K562 (cell line): Measurements from ENCODE around the gene STS. TPM values are rescaled to one million over a fixed set of nuclear protein-coding genes. Genes with fewer than 3 reads are reported as not detected.

Experiments used
- ATAC-seq: fragments of 200-7000 bp; cut with Tn5 transposase; 3 replicates; pipeline ENCODE4 v1.9.1; 2020; ENCODE audit warnings: moderate library complexity
- BruUV-seq: library from RNA; stranded (reverse); fragments of 400-500 nt; replicated peaks from 2 replicates; lab custom pipeline; 2021; lab: Mats Ljungman, UMichigan
- CTCF ChIA-PET: fragments of 300-600 bp; formaldehyde crosslinking; extraction: SDS; loops from one replicate; lab custom pipeline; 2021; ENCODE audit warnings: low intra/inter-chr PET ratio; lab: Yijun Ruan, JAX
- POLR2A ChIA-PET: fragments of 300-600, 350-650 bp; sonication (Branson Sonifier 250); formaldehyde crosslinking; extraction: SDS; loops from one replicate; lab custom pipeline; 2021; ENCODE audit warnings: antibody characterized with exemption, inconsistent platforms; lab: Yijun Ruan, JAX
- DNase-seq, 4 experiments: peaks; one replicate each; pipeline versions ENCODE4 v3.0.0 to v3.0.0-alpha.2; 2011 to 2018; ENCODE audit warnings: low spot score in 3 of 4, mixed read lengths in 3 of 4; ENCODE audit errors: extremely low read depth in 1 of 4
- FAIRE-seq: peaks from 2 replicates; lab custom pipeline; 2011; peaks lifted over from hg19 to GRCh38; lab: Jason Lieb, UNC
- H2AFZ ChIP-seq: 2 replicates; pipeline ENCODE4 v1.6.0; 2011; ENCODE audit warnings: low read depth, low read length, control low read depth, inconsistent platforms
- H3K27ac ChIP-seq: fragments of 200-600 bp; 3 replicates; pipeline ENCODE4 v1.8.0; 2011; ENCODE audit warnings: low read depth, mild to moderate bottlenecking, control low read depth, inconsistent platforms, low read length, moderate library complexity, mixed read lengths; ENCODE audit errors: extremely low read depth
- H3K27me3 ChIP-seq, 2 experiments: fragments of 300-600 bp in 1 of 2; 2 replicates in 1 of 2; 3 replicates in 1 of 2; pipeline versions ENCODE4 v1.6.0 to v1.8.0; 2011; ENCODE audit warnings: inconsistent platforms in 2 of 2, low read length in 2 of 2, mild to moderate bottlenecking in 1 of 2, mixed read lengths in 1 of 2, moderate library complexity in 1 of 2; ENCODE audit not compliant: control insufficient read depth in 2 of 2, insufficient read depth in 2 of 2
- H3K36me3 ChIP-seq: fragments of 300-600 bp; 3 replicates; pipeline ENCODE4 v1.8.0; 2011; ENCODE audit warnings: mild to moderate bottlenecking, low read length, inconsistent platforms; ENCODE audit not compliant: control insufficient read depth, insufficient read depth
- H3K4me1 ChIP-seq, 2 experiments: fragments of 200-600 bp in 1 of 2; replicated peaks in 1 of 2; 2 replicates in 1 of 2; 3 replicates in 1 of 2; pipeline versions ENCODE4 v1.5.1 to v1.8.0; 2011; ENCODE audit warnings: inconsistent platforms in 2 of 2, low read length in 2 of 2, mild to moderate bottlenecking in 1 of 2, mixed read lengths in 1 of 2, moderate library complexity in 1 of 2; ENCODE audit not compliant: control insufficient read depth in 2 of 2, insufficient read depth in 2 of 2
- H3K4me2 ChIP-seq: 2 replicates; pipeline ENCODE4 v1.6.1; 2011; ENCODE audit warnings: low read length, control low read depth, inconsistent platforms, mixed read lengths; ENCODE audit not compliant: insufficient read depth
- H3K4me3 ChIP-seq: fragments of 200-600 bp; sonication (generic), shearing (Covaris generic); 2 replicates; pipeline ENCODE4 v1.5.1; 2016; ENCODE audit warnings: control low read depth, inconsistent platforms
- H3K79me2 ChIP-seq: fragments of 200-600 bp; 3 replicates; pipeline ENCODE4 v1.8.0; 2011; ENCODE audit warnings: low read length, inconsistent platforms; ENCODE audit not compliant: control insufficient read depth, insufficient read depth
- H3K9ac ChIP-seq, 2 experiments: 2 replicates each; pipeline versions ENCODE4 v1.6.0 to v1.6.1; 2011; ENCODE audit warnings: low read depth in 2 of 2, low read length in 2 of 2, control low read depth in 1 of 2, inconsistent platforms in 1 of 2, mild to moderate bottlenecking in 1 of 2, mixed read lengths in 1 of 2; ENCODE audit not compliant: insufficient read depth in 1 of 2
- H3K9me1 ChIP-seq: one replicate; pipeline ENCODE4 v1.6.0; 2011; ENCODE audit warnings: inconsistent platforms, mild to moderate bottlenecking, low read length, moderate library complexity; ENCODE audit not compliant: control insufficient read depth, insufficient read depth
- H3K9me3 ChIP-seq: replicated peaks from 2 replicates; pipeline ENCODE4 v1.5.1; 2011; ENCODE audit warnings: low read depth, low read length, inconsistent platforms; ENCODE audit not compliant: control insufficient read depth, insufficient read depth
- H4K20me1 ChIP-seq: replicated peaks from 2 replicates; pipeline ENCODE4 v1.6.1; 2011; ENCODE audit warnings: low read length, inconsistent platforms, mixed read lengths; ENCODE audit not compliant: control insufficient read depth, insufficient read depth
- BCL6 ChIP-seq: fragments of 250-450 bp; sonication (Bioruptor Pico); IDR thresholded peaks from 2 replicates; pipeline ENCODE4 v1.4.0; 2020
- CBX8 ChIP-seq: fragments of 200-600 bp; sonication (generic); IDR thresholded peaks from 2 replicates; pipeline ENCODE4 v1.6.1; 2012; ENCODE audit warnings: borderline replicate concordance, mixed run types, low read depth, mild to moderate bottlenecking, moderate library complexity, mixed read lengths, low read length, control low read depth, inconsistent platforms; ENCODE audit not compliant: poor library complexity, severe bottlenecking; ENCODE audit errors: extremely low read depth
- DACH1 ChIP-seq: fragments of 450-650 bp; IDR thresholded peaks from 2 replicates; pipeline ENCODE4 v1.6.1; 2018; ENCODE audit not compliant: partially characterized antibody
- E2F8 ChIP-seq: fragments of 450-650 bp; IDR thresholded peaks from 2 replicates; pipeline ENCODE4 v1.7.1; 2018; ENCODE audit warnings: mild to moderate bottlenecking, low read depth; ENCODE audit not compliant: partially characterized antibody
- L3MBTL2 ChIP-seq: fragments of 450-650 bp; IDR thresholded peaks from 2 replicates; pipeline ENCODE4 v1.6.1; 2016; ENCODE audit warnings: mild to moderate bottlenecking, moderate library complexity
- MBD2 ChIP-seq: sonication (generic); IDR thresholded peaks from 2 replicates; pipeline ENCODE4 v1.6.1; 2016; ENCODE audit warnings: low read depth, borderline replicate concordance
- MIER1 ChIP-seq: fragments of 450-650 bp; IDR thresholded peaks from 2 replicates; pipeline ENCODE4 v1.6.1; 2016; ENCODE audit warnings: antibody characterized with exemption, mild to moderate bottlenecking, low read depth
- NR2C1 ChIP-seq, 2 experiments: fragments of 450-650 bp; IDR thresholded peaks; 2 replicates each; pipeline ENCODE4 v1.6.1; 2017; ENCODE audit warnings: mild to moderate bottlenecking in 2 of 2, antibody characterized with exemption in 1 of 2, inconsistent platforms in 1 of 2, missing compliant biosample characterization in 1 of 2, missing genetic modification characterization in 1 of 2
- PHF8 ChIP-seq: fragments of 200-600 bp; sonication (generic); IDR thresholded peaks from 2 replicates; pipeline ENCODE4 v1.6.1; 2012; ENCODE audit warnings: mixed run types, mild to moderate bottlenecking, inconsistent platforms, low read length, moderate library complexity, borderline replicate concordance
- ZBTB9 ChIP-seq: fragments of 450-650 bp; formaldehyde crosslinking; IDR thresholded peaks from 2 replicates; pipeline ENCODE4 v1.4.0; 2020; ENCODE audit warnings: mild to moderate bottlenecking, moderate library complexity
- ZC3H8 ChIP-seq: fragments of 450-650 bp; IDR thresholded peaks from 2 replicates; pipeline ENCODE4 v1.6.1; 2017
- ZFX ChIP-seq: sonication (generic); formaldehyde crosslinking; IDR thresholded peaks from 2 replicates; pipeline ENCODE4 v1.8.0; 2022; ENCODE audit warnings: mild to moderate bottlenecking, missing genetic modification reagents, moderate library complexity
- ZNF124 ChIP-seq: sonication (generic); formaldehyde crosslinking; IDR thresholded peaks from 2 replicates; pipeline ENCODE4 v1.8.1; 2022; ENCODE audit warnings: missing genetic modification reagents
- ZNF384 ChIP-seq: IDR thresholded peaks from 2 replicates; pipeline ENCODE4 v1.6.1; 2012; ENCODE audit warnings: low read depth, low read length, improper control_type of control experiment
- ZNF592 ChIP-seq: fragments of 450-650 bp; IDR thresholded peaks from 2 replicates; pipeline ENCODE4 v1.6.1; 2017; ENCODE audit warnings: antibody characterized with exemption, mild to moderate bottlenecking
- WGBS: fragments of 100-300 bp; shearing (Covaris generic); methylation state at CpG from one replicate; pipeline ENCODE4 v1.1.6; 2016; ENCODE audit warnings: low coverage, mixed read lengths; ENCODE audit not compliant: insufficient coverage; ENCODE audit errors: missing lambda C conversion rate; 5-methylcytosine and 5-hydroxymethylcytosine counted together
- in situ Hi-C: fragments of 300-500 bp; cut with MboI; formaldehyde crosslinking; loops from 4 replicates; pipeline ENCODE4 v1.15.0; 2018; ENCODE audit warnings: inconsistent platforms, mixed read lengths
- intact Hi-C: fragments of 100-400 bp; cut with micrococcal nuclease; formaldehyde crosslinking; loops from 2 replicates; pipeline ENCODE4 v1.14.2; 2022
- polyA plus RNA-seq, 8 experiments: library from polyadenylated mRNA; depleted of rRNA in 4 of 8; stranded (reverse) in 5 of 8; unstranded in 3 of 8; fragments of >200 nt; fragmentation: Nextera tagmentation in 2 of 8; fragmentation: Illumina TruSeq in 1 of 8; extraction: Ambion mirVana in 2 of 8; extraction: Trizol in 1 of 8; gene quantifications; 2 replicates each; pipeline versions ENCODE4 v1.2.1 to v1.2.3, GENCODE V29; 2011 to 2014; ENCODE audit warnings: inconsistent platforms in 1 of 8, missing spikeins in 1 of 8
- total RNA-seq, 7 experiments: library from RNA; depleted of rRNA in 6 of 7; stranded (reverse); fragments of >200 nt in 6 of 7; fragmentation: Illumina TruSeq in 2 of 7; extraction: Trizol in 2 of 7; gene quantifications; 2 replicates each; pipeline versions ENCODE4 v1.2.1 to v1.2.3, GENCODE V29; 2011 to 2021; ENCODE audit warnings: low replicate concordance in 1 of 7

The STS gene
- total and polyA plus RNA-seq, 9 of the 15 experiments (the other 6 are each of a cell fraction or from before 2014, with no cell fraction given), result 0.14 to 1.3 (median 0.63) TPM

- H3K4me2 ChIP-seq, result peak overlapping the region; percentile 76
- TF ChIP-seq MIER1 (no peak), BCL6 (CRISPR knock-in tag) (no peak), ZNF384 (no peak), L3MBTL2 (peak; percentile 51), NR2C1 (IDR thresholded peaks at IDR 0.05) (peak; percentile 70), NR2C1 (tag; IDR thresholded peaks at IDR 0.05) (peak; percentile 68), CBX8 (no peak), ZBTB9 (CRISPR knock-in tag) (no peak), E2F8 (no peak), DACH1 (no peak), MBD2 (no peak), ZNF124 (CRISPR knock-in tag) (no peak), ZNF592 (peak; percentile 39; the same call in 1 of the 2 replicates), PHF8 (no peak), ZC3H8 (no peak), ZFX (CRISPR knock-in tag) (peak; percentile 38; the same call in 1 of the 2 replicates)
These were observed 14.5 kb upstream of the STS start for GRCh38 chrX:7133050-7133440.

More at GRCh38 chrX:7133050-7133440, 14.5 kb upstream of the STS start:
- WGBS, result 1% methylated on average over 7 of the region's 8 CpGs
- in situ Hi-C loops (no loop called here), intact Hi-C loops (no loop called here)
- peak; percentile 86 for ATAC-seq
- H3K27ac ChIP-seq, result peak overlapping the region; percentile 81
- H3K79me2 ChIP-seq, result peaks cover 73% of the 10 kb centered on the region
- H3K4me3 ChIP-seq, result no peak overlapping the region
- peak; percentile 61 for FAIRE-seq
- H3K9me3 ChIP-seq, result no peaks in the 10 kb centered on the region
- peak overlapping the region; percentile 79 for H2AFZ ChIP-seq
- POLR2A ChIA-PET, result interaction anchor here (1.7 kb wide), 1 partner anchor 13 kb away, joined by 5 read pairs; no protein-coding TSS in a partner anchor
- H4K20me1 ChIP-seq, result no peaks in the 10 kb centered on the region
- no peaks in the 10 kb centered on the region for H3K27me3 ChIP-seq
- no TSS peak for BruUV-seq
- H3K9ac ChIP-seq, result peak overlapping the region; percentile 62 to 73; a peak in 3 of 4 replicates
- peaks cover 4% of the 10 kb centered on the region for H3K9me1 ChIP-seq
- peaks cover 7% of the 10 kb centered on the region; the same call in 1 of the 3 replicates for H3K36me3 ChIP-seq
- peaks cover 13 to 24% of the 10 kb centered on the region in 2 experiments; a peak in 4 of 5 replicates for H3K4me1 ChIP-seq
- CTCF ChIA-PET, result no interaction called here
- DNase-seq, result peak; percentile 45 to 82 (median 50)
